GM21447 (cell line): Measurements from ENCODE around the gene ELMO1.

Source experiments
- ATAC-seq: cut with Tn5 transposase; IDR thresholded peaks from one replicate; pipeline ENCODE4 v1.9.1; 2021; ENCODE audit not compliant: unreplicated experiment

ELMO1 gene

GRCh38 chr7:36942025-36942424 lies 506.6 kb downstream of the ELMO1 start:
- ATAC-seq, result no peak

- no peak for ATAC-seq
Observed at GRCh38 chr7:36941359-36941758, 507.3 kb downstream of the ELMO1 start.

- no peak for ATAC-seq
Observed at GRCh38 chr7:36939816-36940215, 508.8 kb downstream of the ELMO1 start.

- no peak for ATAC-seq
Observed at GRCh38 chr7:36937754-36938563, 510.7 kb downstream of the ELMO1 start.

GRCh38 chr7:36931892-36932291 lies 516.8 kb downstream of the ELMO1 start:
- ATAC-seq, result no peak

GRCh38 chr7:36929791-36930190 lies 518.9 kb downstream of the ELMO1 start:
- ATAC-seq, result no peak

- no peak for ATAC-seq
Observed at GRCh38 chr7:36928718-36929117, 519.9 kb downstream of the ELMO1 start.

- no peak for ATAC-seq
Observed at GRCh38 chr7:36928311-36928710, 520.4 kb downstream of the ELMO1 start.

- no peak for ATAC-seq
Observed at GRCh38 chr7:36925691-36926090, 523.0 kb downstream of the ELMO1 start.

- ATAC-seq, result no peak
Observed at GRCh38 chr7:36925207-36925606, 523.5 kb downstream of the ELMO1 start.

GRCh38 chr7:36923943-36924436 lies 524.7 kb downstream of the ELMO1 start:
- ATAC-seq, result no peak

GRCh38 chr7:36923185-36923584 lies 525.5 kb downstream of the ELMO1 start:
- ATAC-seq, result no peak

- ATAC-seq, result no peak
Observed at GRCh38 chr7:36920433-36920832, 528.2 kb downstream of the ELMO1 start.

GRCh38 chr7:36919738-36920137 lies 528.9 kb downstream of the ELMO1 start:
- ATAC-seq, result no peak

GRCh38 chr7:36918591-36918990 lies 530.1 kb downstream of the ELMO1 start:
- ATAC-seq, result no peak

- no peak for ATAC-seq
Observed at GRCh38 chr7:36916619-36917018, 532.0 kb downstream of the ELMO1 start.

- no peak for ATAC-seq
Observed at GRCh38 chr7:36916116-36916515, 532.5 kb downstream of the ELMO1 start.

GRCh38 chr7:36911788-36912187 lies 536.9 kb downstream of the ELMO1 start:
- no peak for ATAC-seq

- no peak for ATAC-seq
Observed at GRCh38 chr7:36910859-36911258, 537.8 kb downstream of the ELMO1 start.

GRCh38 chr7:36910401-36910800 lies 538.3 kb downstream of the ELMO1 start:
- ATAC-seq, result no peak

- ATAC-seq, result no peak
Observed at GRCh38 chr7:36906956-36907635, 541.6 kb downstream of the ELMO1 start.

- ATAC-seq, result no peak
Observed at GRCh38 chr7:36906448-36906847, 542.2 kb downstream of the ELMO1 start.
